Endothelial cell of umbilical vein (primary cell): ENCODE measurements around the gene STAC2. TPM values are rescaled to one million over a fixed set of nuclear protein-coding genes. Genes with fewer than 3 reads are reported as not detected.

Source experiments
- BruUV-seq: library from RNA; stranded (reverse); fragments of 400-500 nt; replicated peaks from 2 replicates; lab custom pipeline; 2021; lab: Mats Ljungman, UMichigan
- CTCF ChIA-PET: fragments of 300-600, 350-600 bp; sonication (Branson Sonifier 250); formaldehyde crosslinking; loops from one replicate; lab custom pipeline; 2021; ENCODE audit warnings: antibody characterized with exemption, inconsistent platforms; lab: Charles Lee
- POLR2A ChIA-PET: fragments of 300-600, 350-600 bp; sonication (Branson Sonifier 250); formaldehyde crosslinking; loops from one replicate; lab custom pipeline; 2021; ENCODE audit warnings: antibody characterized with exemption, inconsistent platforms; lab: Charles Lee
- DNase-seq: peaks from one replicate; pipeline ENCODE4 v3.0.0-alpha.2; 2011; ENCODE audit warnings: low read depth, low spot score
- FAIRE-seq: peaks from 2 replicates; lab custom pipeline; 2011; peaks lifted over from hg19 to GRCh38; lab: Jason Lieb, UNC
- H2AFZ ChIP-seq: 2 replicates; pipeline ENCODE4 v1.6.0; 2012; ENCODE audit warnings: low read depth, low read length, control low read depth, inconsistent platforms
- H3K27ac ChIP-seq: 2 replicates; pipeline ENCODE4 v1.5.1; 2011; ENCODE audit warnings: low read depth, mild to moderate bottlenecking, control low read depth, low read length, moderate library complexity; ENCODE audit not compliant: insufficient read depth
- H3K27me3 ChIP-seq, 2 experiments: 2 replicates each; pipeline versions ENCODE4 v1.6.0 to v1.6.1; 2011; ENCODE audit warnings: low read length in 2 of 2, mixed read lengths in 1 of 2; ENCODE audit not compliant: control insufficient read depth in 2 of 2, insufficient read depth in 2 of 2
- H3K36me3 ChIP-seq, 2 experiments: 2 replicates in 1 of 2; 3 replicates in 1 of 2; pipeline ENCODE4 v1.5.1; 2011; ENCODE audit warnings: low read length in 2 of 2, mild to moderate bottlenecking in 1 of 2, moderate library complexity in 1 of 2; ENCODE audit not compliant: control insufficient read depth in 2 of 2, insufficient read depth in 2 of 2; ENCODE audit errors: extremely low read depth in 1 of 2
- H3K4me1 ChIP-seq: 3 replicates; pipeline ENCODE4 v1.5.1; 2011; ENCODE audit warnings: mild to moderate bottlenecking, low read length; ENCODE audit not compliant: control insufficient read depth, insufficient read depth; ENCODE audit errors: extremely low read depth
- H3K4me2 ChIP-seq: 2 replicates; pipeline ENCODE4 v1.6.1; 2011; ENCODE audit warnings: low read length, control low read depth, mixed read lengths; ENCODE audit not compliant: insufficient read depth
- H3K4me3 ChIP-seq, 3 experiments: fragments of 200-600 bp in 1 of 3; sonication (generic), shearing (Covaris generic) in 1 of 3; replicated peaks in 1 of 3; 2 replicates each; pipeline ENCODE4 v1.5.1; 2011 to 2016; ENCODE audit warnings: control low read depth in 3 of 3, low read length in 3 of 3, mild to moderate bottlenecking in 2 of 3, inconsistent platforms in 1 of 3, low read depth in 1 of 3, moderate library complexity in 1 of 3; ENCODE audit not compliant: insufficient read depth in 1 of 3
- H3K79me2 ChIP-seq: 2 replicates; pipeline ENCODE4 v1.6.0; 2012; ENCODE audit warnings: low read length, inconsistent platforms; ENCODE audit not compliant: control insufficient read depth, insufficient read depth
- H3K9ac ChIP-seq: replicated peaks from 2 replicates; pipeline ENCODE3; 2011; ENCODE audit warnings: low read length, control low read depth; ENCODE audit not compliant: insufficient read depth; ENCODE audit errors: extremely low read depth
- H3K9me1 ChIP-seq: replicated peaks from 3 replicates; pipeline ENCODE4 v1.6.0; 2011; ENCODE audit warnings: mild to moderate bottlenecking, low read length; ENCODE audit not compliant: control insufficient read depth, insufficient read depth; ENCODE audit errors: extremely low read depth
- H3K9me3 ChIP-seq: replicated peaks from 2 replicates; pipeline ENCODE4 v1.5.1; 2012; ENCODE audit warnings: low read length, inconsistent platforms; ENCODE audit not compliant: control insufficient read depth, insufficient read depth
- H4K20me1 ChIP-seq: replicated peaks from 2 replicates; pipeline ENCODE3; 2011; ENCODE audit warnings: mild to moderate bottlenecking, low read length; ENCODE audit not compliant: control insufficient read depth, insufficient read depth; ENCODE audit errors: extremely low read depth
- CTCF ChIP-seq, 2 donors: IDR thresholded peaks; 1 replicate in 1 of 2; 2 replicates in 1 of 2; pipeline ENCODE4 v1.5.1; 2011; ENCODE audit warnings: low read length in 2 of 2, mild to moderate bottlenecking in 2 of 2, moderate library complexity in 2 of 2, control low read depth in 1 of 2, inconsistent platforms in 1 of 2, low read depth in 1 of 2; ENCODE audit not compliant: insufficient read depth in 1 of 2; ENCODE audit errors: extremely low read depth in 1 of 2
- EZH2 ChIP-seq: IDR thresholded peaks from 2 replicates; pipeline ENCODE4 v1.6.1; 2012; ENCODE audit warnings: borderline replicate concordance, low read depth, mild to moderate bottlenecking, moderate library complexity, low read length, inconsistent platforms; ENCODE audit not compliant: severe bottlenecking
- GATA2 ChIP-seq: IDR thresholded peaks from 2 replicates; pipeline ENCODE4 v1.7.0; 2011; ENCODE audit warnings: low read depth, mild to moderate bottlenecking, moderate library complexity, mixed read lengths, low read length; ENCODE audit not compliant: insufficient read length, insufficient read depth
- JUN ChIP-seq: IDR thresholded peaks from 2 replicates; pipeline ENCODE4 v1.6.1; 2011; ENCODE audit warnings: borderline replicate concordance, low read depth; ENCODE audit not compliant: insufficient read length, insufficient read depth
- MYC ChIP-seq: IDR thresholded peaks from one replicate; pipeline ENCODE4 v1.6.1; 2011; ENCODE audit warnings: mild to moderate bottlenecking, low read depth, low read length
- POLR2AphosphoS5 ChIP-seq: IDR thresholded peaks from 2 replicates; pipeline ENCODE4 v1.6.1; 2012; ENCODE audit warnings: low read depth, mild to moderate bottlenecking, control low read depth, low read length, moderate library complexity; ENCODE audit not compliant: insufficient read depth
- dilution Hi-C: fragments of 300-500 bp; cut with MboI; formaldehyde crosslinking; loops from one replicate; pipeline ENCODE4 v1.15.0; 2019; ENCODE audit warnings: low sequenced_read_pairs; ENCODE audit not compliant: extremely low pct_ligation_motif_present
- intact Hi-C: fragments of 100-400 bp; cut with micrococcal nuclease; formaldehyde crosslinking; loops from one replicate; pipeline ENCODE4 v1.10.0; 2022
- polyA plus RNA-seq, 4 experiments: library from polyadenylated mRNA; depleted of rRNA in 3 of 4; stranded (reverse) in 3 of 4; unstranded in 1 of 4; fragments of >200 nt; gene quantifications; 2 replicates each; pipeline versions ENCODE4 v1.2.1 to v1.2.3, GENCODE V29; 2011 to 2012; ENCODE audit warnings: missing spikeins in 1 of 4
- total RNA-seq: library from RNA; stranded (reverse); gene quantifications from 2 replicates; pipeline ENCODE4 v1.2.3, GENCODE V29; 2021
- TF ChIP-seq, protein P1 (sequence below): IDR thresholded peaks from 2 replicates; pipeline ENCODE4 v1.6.1; 2011; ENCODE audit not compliant: insufficient read depth, insufficient read length

The STAC2 gene
- total and polyA plus RNA-seq, 2 donors (not counting 3 experiments of a cell fraction or from before 2014, with no cell fraction given): not detected

DNA sequence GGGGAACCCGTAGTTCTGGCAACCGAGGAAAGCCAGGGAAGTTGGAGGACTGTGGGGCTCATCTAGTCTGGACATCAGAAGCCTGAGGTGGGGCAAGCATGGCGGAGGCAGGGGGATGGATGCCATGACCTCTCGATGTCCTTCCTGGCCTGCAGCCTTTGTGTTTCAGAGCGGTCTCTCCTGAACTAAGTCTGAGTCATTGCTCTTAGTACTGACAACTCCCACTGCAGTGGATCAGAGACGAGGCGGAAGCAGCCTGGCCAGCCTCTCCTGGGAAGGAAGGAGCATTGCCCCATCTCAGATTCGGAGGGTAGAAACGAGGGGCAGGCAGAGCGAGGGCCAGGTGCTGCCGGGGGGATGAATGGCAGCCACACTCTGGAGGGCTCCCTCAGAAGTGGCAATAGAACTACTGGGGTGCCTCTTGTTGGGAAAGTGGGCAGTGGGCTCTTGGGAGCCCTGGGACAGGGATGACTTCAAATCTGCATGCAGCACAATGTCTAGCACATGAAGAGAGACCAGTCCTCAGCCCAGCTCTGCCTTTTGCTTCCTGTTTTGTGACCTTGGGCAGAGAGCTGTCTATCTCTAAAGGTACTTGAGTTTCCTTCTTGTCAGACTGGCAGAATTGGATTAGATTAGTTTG is 3.6 kb upstream of the STAC2 start:
- no peak for TF ChIP-seq CTCF (IDR thresholded peaks at IDR 0.05; ENCODE audit: extremely low read depth in 1 of 2, insufficient read depth in 1 of 2, low read depth in 1 of 2, low read length in 2 of 2)
- TF ChIP-seq, protein P1, sequence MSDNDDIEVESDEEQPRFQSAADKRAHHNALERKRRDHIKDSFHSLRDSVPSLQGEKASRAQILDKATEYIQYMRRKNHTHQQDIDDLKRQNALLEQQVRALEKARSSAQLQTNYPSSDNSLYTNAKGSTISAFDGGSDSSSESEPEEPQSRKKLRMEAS: no peak
- no peak for TF ChIP-seq JUN
- TF ChIP-seq EZH2: no peak
- no peak for TF ChIP-seq MYC
- TF ChIP-seq POLR2AphosphoS5: no peak
- no peak for TF ChIP-seq GATA2
- Histone ChIP-seq H3K9ac (no peak overlapping the region), H3K79me2 (no peaks in the 10 kb centered on the region), H2AFZ (peak overlapping the region; percentile 34), H3K36me3 (no peaks in the 10 kb centered on the region), H3K4me2 (no peak overlapping the region), H4K20me1 (no peaks in the 10 kb centered on the region), H3K9me3 (no peaks in the 10 kb centered on the region), H3K27ac (no peak overlapping the region), H3K27me3 (peaks cover 19 to 25% of the 10 kb centered on the region in 2 experiments), H3K9me1 (no peaks in the 10 kb centered on the region), H3K4me1 (peaks cover 14% of the 10 kb centered on the region), H3K4me3 (no peak overlapping the region)
- dilution Hi-C loops: no loop called here
- POLR2A ChIA-PET: no interaction called here
- no TSS peak for BruUV-seq
- CTCF ChIA-PET: interaction anchor here (1.3 to 4.9 kb wide), 3 partner anchors 11 to 22 kb away, joined by 4 to 112 read pairs (median 54); no protein-coding TSS in a partner anchor
- FAIRE-seq (peak; percentile 90), DNase-seq (no peak)
- intact Hi-C loops: no loop called here
